ENCODE measurements around the gene CAPZA1.

Gene CAPZA1

DNA sequence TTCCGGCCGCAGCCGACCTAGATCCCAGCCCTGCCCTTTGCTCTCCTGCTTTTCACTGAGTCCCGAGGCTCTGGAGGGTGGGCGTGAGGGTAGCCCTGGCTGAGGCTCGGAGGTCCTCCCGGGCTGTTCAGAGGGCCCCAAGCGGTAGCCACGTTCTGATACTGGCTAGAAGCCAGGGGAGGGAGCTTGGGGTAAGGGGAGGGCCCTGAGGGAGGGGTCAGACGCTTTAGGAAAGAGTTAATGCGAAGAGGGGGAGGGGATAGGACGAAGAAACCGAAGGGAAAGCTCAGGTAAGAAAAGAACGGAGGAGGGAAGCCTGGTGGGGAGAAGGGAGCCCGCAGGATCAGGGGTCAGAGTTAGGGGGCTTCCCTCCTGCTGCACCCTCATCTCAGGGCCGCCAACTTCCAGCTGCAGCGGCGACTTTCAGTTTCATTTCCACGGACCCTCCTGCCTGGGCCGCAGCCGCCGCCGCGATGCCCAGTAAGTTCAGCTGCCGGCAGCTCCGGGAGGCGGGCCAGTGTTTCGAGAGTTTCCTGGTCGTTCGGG lies 54.9 kb downstream of the CAPZA1 start, which contains the start of gene MOV10:
Gene MOV10, plus strand, starts transcription at position 220 of the 546 bp plus-strand sequence. Its CDS starts 254 bp downstream, at position 474.
- TF ChIP-seq CTCF (conservative IDR thresholded peaks at IDR 0.05), result no peak

GRCh38 chr1:112674986-112675727 lies 55.5 kb downstream of the CAPZA1 start:
- peak overlapping the region; percentile 92 for H3K27ac ChIP-seq
- TF ChIP-seq CTCF (conservative IDR thresholded peaks at IDR 0.05), result peak; percentile 29; the same call in 1 of the 2 replicates

More for the DNA sequence above, 54.9 kb downstream of the CAPZA1 start, which contains the start of gene MOV10:
- peak within 1 kb of the TSS; percentile 92 for H3K27ac ChIP-seq

GRCh38 chr1:112675728-112676381 lies 56.2 kb downstream of the CAPZA1 start:
- H3K27ac ChIP-seq, result peak overlapping the region; percentile 92
- TF ChIP-seq CTCF (conservative IDR thresholded peaks at IDR 0.05), result no peak

- no peak for TF ChIP-seq CTCF (conservative IDR thresholded peaks at IDR 0.05)
- H3K27ac ChIP-seq, result no peak overlapping the region
Measured at GRCh38 chr1:112676543-112676942, 56.9 kb downstream of the CAPZA1 start.

DNA sequence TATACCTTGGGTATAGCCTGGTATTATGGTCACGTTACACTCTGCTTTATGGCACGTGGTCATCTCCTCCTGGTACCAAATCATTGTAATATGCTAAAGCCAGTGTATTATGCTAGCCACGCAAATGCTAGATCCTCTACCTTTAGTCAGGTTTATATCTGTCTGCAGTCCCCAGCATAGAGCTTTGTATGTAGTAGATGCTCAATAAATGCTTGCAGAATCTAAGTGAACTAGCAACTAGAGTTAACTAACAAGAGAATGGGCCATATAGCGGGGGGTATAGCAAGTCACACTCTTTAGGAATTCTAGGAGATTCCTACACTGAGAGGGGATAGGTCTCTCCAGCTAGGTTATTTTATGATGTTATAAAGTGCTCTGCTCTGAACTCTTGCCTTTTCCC lies 57.9 kb downstream of the CAPZA1 start:
- H3K27ac ChIP-seq, result no peak overlapping the region
- TF ChIP-seq CTCF (conservative IDR thresholded peaks at IDR 0.05), result no peak

GRCh38 chr1:112678605-112679004 lies 59.0 kb downstream of the CAPZA1 start:
- no peak overlapping the region for H3K27ac ChIP-seq

More at GRCh38 chr1:112678605-112679004, 59.0 kb downstream of the CAPZA1 start:
- TF ChIP-seq CTCF (conservative IDR thresholded peaks at IDR 0.05), result no peak

All from VCaP (cell line).